Neutrophil (primary cell): ENCODE measurements around the gene KAT6B.
"Not testable (repeated sequence)": the region's sequence is repeated elsewhere in the genome, so short reads cannot be mapped to it uniquely, and the experiment has no call there.

Experiments used
- H3K27ac ChIP-seq: fragments of 200-600 bp; sonication (generic); 2 replicates; pipeline ENCODE4 v1.5.1; 2016; ENCODE audit warnings: mild to moderate bottlenecking, moderate library complexity
- H3K27me3 ChIP-seq: fragments of 200-600 bp; sonication (generic); 2 replicates; pipeline ENCODE4 v1.6.0; 2016; ENCODE audit warnings: mild to moderate bottlenecking
- H3K36me3 ChIP-seq: fragments of 200-600 bp; sonication (generic); 2 replicates; pipeline ENCODE4 v1.5.1; 2017
- H3K4me1 ChIP-seq, 2 experiments: fragments of 200-600 bp in 1 of 2; sonication (generic) in 1 of 2; 1 replicate in 1 of 2; 2 replicates in 1 of 2; pipeline versions ENCODE4 v1.5.1 to v1.6.1; 2013 to 2016; ENCODE audit warnings: low read depth in 1 of 2, low read length in 1 of 2, mild to moderate bottlenecking in 1 of 2, moderate library complexity in 1 of 2; ENCODE audit not compliant: control insufficient read depth in 1 of 2, insufficient read depth in 1 of 2
- H3K4me3 ChIP-seq, 2 experiments: fragments of 200-600 bp in 1 of 2; sonication (generic) in 1 of 2; 1 replicate in 1 of 2; 2 replicates in 1 of 2; pipeline ENCODE4 v1.5.1; 2013 to 2016; ENCODE audit warnings: low read depth in 1 of 2, low read length in 1 of 2, mild to moderate bottlenecking in 1 of 2, moderate library complexity in 1 of 2
- H3K9me3 ChIP-seq: fragments of 200-600 bp; sonication (generic); 2 replicates; pipeline ENCODE4 v1.5.1; 2016
- TF ChIP-seq, protein P1 (sequence below): fragments of 200-600 bp; sonication (generic); IDR thresholded peaks from 2 replicates; pipeline ENCODE4 v1.5.1; 2016; ENCODE audit warnings: antibody characterized with exemption

KAT6B gene

GRCh38 chr10:74875966-74876365, 49.6 kb downstream of the KAT6B start:
- H3K27me3 ChIP-seq, result no peaks in the 10 kb centered on the region
- no peak overlapping the region for H3K4me3 ChIP-seq
- TF ChIP-seq, protein P1, sequence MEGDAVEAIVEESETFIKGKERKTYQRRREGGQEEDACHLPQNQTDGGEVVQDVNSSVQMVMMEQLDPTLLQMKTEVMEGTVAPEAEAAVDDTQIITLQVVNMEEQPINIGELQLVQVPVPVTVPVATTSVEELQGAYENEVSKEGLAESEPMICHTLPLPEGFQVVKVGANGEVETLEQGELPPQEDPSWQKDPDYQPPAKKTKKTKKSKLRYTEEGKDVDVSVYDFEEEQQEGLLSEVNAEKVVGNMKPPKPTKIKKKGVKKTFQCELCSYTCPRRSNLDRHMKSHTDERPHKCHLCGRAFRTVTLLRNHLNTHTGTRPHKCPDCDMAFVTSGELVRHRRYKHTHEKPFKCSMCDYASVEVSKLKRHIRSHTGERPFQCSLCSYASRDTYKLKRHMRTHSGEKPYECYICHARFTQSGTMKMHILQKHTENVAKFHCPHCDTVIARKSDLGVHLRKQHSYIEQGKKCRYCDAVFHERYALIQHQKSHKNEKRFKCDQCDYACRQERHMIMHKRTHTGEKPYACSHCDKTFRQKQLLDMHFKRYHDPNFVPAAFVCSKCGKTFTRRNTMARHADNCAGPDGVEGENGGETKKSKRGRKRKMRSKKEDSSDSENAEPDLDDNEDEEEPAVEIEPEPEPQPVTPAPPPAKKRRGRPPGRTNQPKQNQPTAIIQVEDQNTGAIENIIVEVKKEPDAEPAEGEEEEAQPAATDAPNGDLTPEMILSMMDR, result no peak
- no peak overlapping the region for H3K27ac ChIP-seq
- H3K4me1 ChIP-seq, result peaks cover 0 to 4% of the 10 kb centered on the region in 2 experiments
- no peaks in the 10 kb centered on the region for H3K36me3 ChIP-seq
- H3K9me3 ChIP-seq, result no peaks in the 10 kb centered on the region

GRCh38 chr10:74877054-74877453, 50.7 kb downstream of the KAT6B start:
- not testable (repeated sequence) for H3K4me3 ChIP-seq, H3K27ac ChIP-seq, H3K27me3 ChIP-seq, H3K4me1 ChIP-seq, H3K9me3 ChIP-seq, H3K36me3 ChIP-seq

DNA sequence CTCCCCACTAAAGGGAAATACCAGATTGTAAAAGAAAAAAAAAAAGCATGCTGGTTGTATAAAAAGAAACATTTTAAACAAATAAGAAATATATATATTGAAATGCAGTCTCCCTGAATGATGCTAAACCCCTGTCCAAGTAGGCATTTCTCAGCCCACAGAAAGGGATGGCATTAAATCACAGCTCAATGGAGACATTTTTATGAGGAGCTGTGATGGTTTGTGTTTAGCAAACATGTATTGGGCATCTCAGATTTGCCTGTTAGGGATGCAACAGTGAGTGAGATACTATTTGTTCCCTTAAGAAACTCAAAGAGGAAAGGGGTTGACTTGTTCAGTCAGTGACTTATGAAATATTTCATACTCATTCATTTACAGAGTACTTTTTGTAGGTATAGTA, 51.5 kb downstream of the KAT6B start:
- Histone ChIP-seq H3K36me3 (no peaks in the 10 kb centered on the region), H3K4me1 (no peaks in the 10 kb centered on the region), H3K4me3 (no peak overlapping the region), H3K9me3 (no peaks in the 10 kb centered on the region), H3K27ac (no peak overlapping the region), H3K27me3 (no peaks in the 10 kb centered on the region)
- TF ChIP-seq, protein P1, result no peak

DNA sequence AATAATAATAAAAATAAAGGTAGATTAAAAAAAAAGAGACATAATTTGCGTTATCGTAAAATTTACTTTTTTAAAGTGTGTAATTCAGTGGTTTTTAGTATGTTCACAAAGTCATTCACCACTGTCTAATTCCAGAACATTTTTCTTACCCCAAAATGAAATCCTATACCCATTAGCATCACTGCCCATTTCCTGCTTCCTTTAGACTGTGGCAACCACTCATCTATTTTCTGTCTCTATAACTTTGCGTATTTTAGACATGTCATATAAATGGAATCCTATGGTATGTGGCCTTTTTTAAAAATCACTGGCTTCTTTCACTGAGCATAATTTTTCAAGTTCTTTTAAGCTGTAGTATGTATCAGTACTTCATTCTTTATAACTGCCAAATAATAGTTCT, 53.6 kb downstream of the KAT6B start:
- TF ChIP-seq, protein P1, result no peak
- no peaks in the 10 kb centered on the region for H3K9me3 ChIP-seq
- H3K27me3 ChIP-seq, result no peaks in the 10 kb centered on the region
- H3K4me3 ChIP-seq, result no peak overlapping the region
- no peak overlapping the region for H3K27ac ChIP-seq
- H3K36me3 ChIP-seq, result no peaks in the 10 kb centered on the region
- H3K4me1 ChIP-seq, result no peaks in the 10 kb centered on the region

DNA sequence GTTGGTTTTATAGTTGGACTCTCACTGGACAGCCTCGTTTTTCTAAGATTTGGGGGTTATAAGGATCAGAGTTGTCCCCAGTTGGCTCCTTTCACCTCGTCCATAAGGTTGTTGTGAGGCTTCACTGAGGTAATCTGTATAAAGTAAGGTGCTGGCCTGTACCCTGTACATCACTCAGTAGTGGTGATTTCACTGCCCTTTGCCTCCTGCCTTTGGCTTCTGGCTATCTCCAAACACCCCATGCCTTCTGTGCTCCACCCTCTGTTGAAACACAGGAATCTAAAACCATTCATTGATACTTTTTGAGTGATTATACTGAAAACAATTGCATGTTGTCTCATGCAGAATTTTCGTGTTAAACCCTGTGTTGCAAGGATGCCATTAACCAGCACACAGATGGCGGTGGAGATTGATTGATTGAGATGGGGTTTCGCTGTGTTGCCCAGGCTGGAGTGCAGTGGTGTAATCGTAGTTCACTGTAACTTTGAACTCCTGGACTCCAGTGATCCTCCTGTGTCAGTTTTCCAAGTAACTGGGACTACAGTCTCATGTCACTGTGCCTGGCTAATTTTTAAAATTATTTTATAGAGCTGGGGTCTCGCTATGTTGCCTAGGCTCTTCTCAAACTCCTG, 55.0 kb downstream of the KAT6B start:
- H3K27ac ChIP-seq, result no peak overlapping the region
- no peaks in the 10 kb centered on the region for H3K9me3 ChIP-seq
- H3K36me3 ChIP-seq, result no peaks in the 10 kb centered on the region
- no peak overlapping the region for H3K4me3 ChIP-seq
- H3K27me3 ChIP-seq, result no peaks in the 10 kb centered on the region
- TF ChIP-seq, protein P1, result no peak
- no peaks in the 10 kb centered on the region for H3K4me1 ChIP-seq

DNA sequence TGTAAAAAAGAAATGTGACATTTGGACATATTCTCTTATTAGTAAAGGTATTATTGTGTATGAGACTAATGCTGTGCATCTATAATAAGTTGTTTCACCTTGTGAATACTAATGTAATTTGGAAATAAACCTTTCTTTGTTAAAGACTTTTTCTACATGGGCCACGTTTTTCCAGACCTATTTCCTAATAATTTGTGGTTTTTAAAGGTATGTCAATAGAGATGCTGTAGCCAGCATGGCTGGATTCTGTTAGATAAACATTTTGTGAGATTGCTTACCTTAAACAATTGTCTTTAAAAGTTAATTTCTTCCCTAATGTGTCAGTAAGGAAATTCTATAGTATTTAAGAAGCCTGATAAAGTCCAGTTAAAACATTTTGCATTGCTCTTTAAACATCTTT, 56.0 kb downstream of the KAT6B start:
- H3K4me1 ChIP-seq, result peaks cover 3 to 4% of the 10 kb centered on the region in 2 experiments
- no peaks in the 10 kb centered on the region for H3K36me3 ChIP-seq
- no peaks in the 10 kb centered on the region for H3K9me3 ChIP-seq
- TF ChIP-seq, protein P1, result no peak
- no peaks in the 10 kb centered on the region for H3K27me3 ChIP-seq
- no peak overlapping the region for H3K27ac ChIP-seq
- no peak overlapping the region for H3K4me3 ChIP-seq
